HG03575 (cell line): Measurements from ENCODE around the gene SH3RF2.

ENCODE experiments used
- ATAC-seq: cut with Tn5 transposase; IDR thresholded peaks from one replicate; pipeline ENCODE4 v1.9.1; 2021; ENCODE audit not compliant: unreplicated experiment, insufficient number of reproducible peaks, low FRiP score; ENCODE audit errors: extremely low read depth

SH3RF2 gene

DNA sequence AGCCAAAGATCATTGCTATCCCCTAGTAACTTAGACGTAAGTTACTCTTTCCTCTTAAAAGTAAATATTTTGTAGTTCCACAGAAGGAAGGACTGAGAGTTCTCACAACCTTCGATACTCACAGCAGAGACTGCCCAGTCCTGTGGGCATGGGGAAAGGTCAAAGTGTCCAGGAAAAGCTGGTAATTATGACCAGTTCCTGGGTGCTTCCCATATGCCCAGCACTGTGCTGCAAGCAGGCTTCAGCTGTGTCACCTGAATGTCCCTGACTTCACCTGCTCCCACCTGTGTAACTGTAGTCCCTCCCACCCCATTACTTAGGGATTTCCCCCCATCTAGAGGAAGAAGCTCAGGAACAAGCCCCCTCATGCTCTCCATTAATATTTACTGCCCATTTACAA, 18.0 kb upstream of the SH3RF2 start:
- ATAC-seq, result no peak

DNA sequence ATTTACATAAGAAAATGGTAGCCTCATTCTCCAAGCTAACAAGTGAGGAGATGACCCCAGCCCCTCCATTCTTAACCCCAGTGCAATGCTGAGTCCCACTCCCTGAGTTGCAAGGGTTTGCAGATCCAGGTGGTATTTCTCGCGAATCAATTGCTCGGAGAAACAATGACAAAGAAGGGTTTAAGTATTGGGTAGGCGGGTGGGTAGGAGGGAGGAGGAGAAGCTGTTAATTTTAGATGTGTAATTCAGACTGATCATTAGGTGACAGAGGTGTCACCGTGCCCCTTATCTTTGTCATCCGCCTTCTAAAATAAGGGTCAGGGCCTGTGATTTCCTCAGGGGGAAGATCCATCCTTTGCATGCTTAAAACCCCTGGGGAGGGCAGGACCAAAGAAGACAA, 17.0 kb upstream of the SH3RF2 start:
- no peak for ATAC-seq

DNA sequence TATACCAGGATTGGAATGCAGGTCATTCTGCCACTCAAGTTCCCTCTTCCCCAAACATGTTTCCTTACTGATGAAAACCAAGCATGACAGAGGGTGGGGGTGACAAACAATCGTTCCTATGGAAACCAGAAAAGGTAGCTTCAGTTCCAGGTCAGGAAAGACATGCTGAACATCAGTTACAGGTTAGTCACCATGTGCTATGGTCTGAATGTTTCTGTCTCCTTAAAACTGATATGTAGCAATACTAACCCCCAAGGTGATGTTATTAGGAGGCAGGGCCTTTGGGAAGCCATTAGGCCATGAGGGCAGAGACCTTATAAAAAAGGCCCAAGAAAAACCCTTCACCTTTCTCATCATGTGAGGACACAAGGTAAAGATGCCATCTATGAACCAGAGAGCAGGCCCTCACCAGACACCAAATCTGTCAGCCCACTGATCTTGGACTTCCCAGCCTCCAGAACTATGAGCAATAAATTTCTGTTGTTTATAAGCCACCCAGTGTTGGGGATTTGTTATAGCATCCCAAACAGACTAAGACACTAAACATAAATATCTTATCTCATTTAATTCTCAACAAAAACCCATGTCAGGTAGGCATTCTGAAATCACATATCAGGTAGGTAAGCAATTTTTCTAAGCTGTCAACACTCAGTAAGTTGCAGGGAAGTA, 15.7 kb upstream of the SH3RF2 start:
- ATAC-seq, result no peak

DNA sequence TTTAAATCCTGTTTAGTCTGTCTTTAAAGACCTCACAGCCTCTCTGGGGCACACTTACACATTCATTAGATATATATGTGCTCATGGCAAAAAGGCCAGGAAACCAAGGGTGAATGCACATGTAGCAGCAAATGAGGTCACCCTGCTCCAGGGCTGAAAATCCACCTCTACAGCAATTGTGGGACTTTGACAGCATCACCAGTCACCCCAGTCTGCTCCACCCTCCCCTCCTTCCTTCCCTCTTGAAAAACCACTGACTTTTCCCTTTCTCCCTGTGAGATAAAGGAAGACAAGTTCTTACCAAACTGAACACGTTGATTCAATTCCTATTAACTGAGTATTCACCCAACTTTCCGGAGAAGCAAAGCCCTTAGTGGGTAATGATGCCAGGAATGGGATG, 15.2 kb upstream of the SH3RF2 start:
- ATAC-seq, result no peak

DNA sequence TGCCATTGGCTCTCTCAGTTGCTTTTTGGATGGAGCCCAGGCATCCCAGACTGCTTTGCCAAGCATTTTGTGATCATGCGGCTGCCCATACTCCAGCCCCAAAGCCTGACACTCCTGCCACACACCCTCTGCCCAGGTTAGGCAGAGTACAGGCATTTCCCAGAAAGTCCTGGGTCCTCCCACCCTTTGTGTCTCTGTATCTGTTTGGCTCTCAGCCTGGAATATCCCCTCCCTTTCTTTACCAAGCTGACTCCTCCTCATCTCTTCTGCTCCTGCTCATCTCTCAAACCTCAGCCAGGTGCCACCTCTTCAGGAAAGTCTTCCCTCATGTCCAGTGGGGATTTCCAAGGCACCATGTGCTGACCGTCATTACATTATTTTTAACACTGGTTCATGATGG, 14.3 kb upstream of the SH3RF2 start:
- ATAC-seq, result no peak

DNA sequence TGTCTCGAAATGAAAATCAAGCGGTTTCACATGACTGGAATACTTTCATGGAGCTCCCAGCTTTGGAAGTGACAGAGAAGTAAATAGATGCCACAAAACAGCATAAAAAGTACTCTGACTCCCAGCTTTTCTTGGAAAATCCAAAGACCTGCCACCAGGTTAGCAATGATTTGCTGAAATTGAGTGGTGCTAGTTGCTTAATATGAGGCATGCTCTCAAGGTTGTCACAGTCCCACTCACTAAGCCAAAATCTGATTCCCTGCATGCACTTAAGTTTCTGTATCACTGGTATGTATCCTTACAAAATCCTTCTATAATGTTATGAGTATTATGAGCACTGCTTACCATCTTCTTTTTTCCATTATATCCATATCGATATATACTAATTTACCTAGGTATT, 13.0 kb upstream of the SH3RF2 start:
- no peak for ATAC-seq

DNA sequence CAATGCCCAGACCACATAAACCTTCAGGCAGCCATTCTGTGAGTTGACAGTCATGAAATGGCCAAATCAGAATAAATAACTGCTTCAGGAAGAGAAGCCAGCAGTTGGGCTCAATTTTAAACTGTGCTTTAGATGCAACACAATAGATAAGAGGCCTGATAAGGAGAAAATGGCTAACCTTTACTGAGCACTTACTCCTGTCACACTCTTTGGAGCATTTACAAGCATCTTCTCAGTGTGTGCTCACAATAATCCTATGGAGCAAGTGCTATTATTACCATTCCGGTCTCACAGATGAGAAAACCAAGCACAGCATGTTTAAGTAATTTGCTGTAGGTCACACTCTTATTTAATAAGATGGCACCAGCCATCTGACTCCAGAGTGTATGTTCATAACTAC, 11.5 kb upstream of the SH3RF2 start:
- no peak for ATAC-seq

DNA sequence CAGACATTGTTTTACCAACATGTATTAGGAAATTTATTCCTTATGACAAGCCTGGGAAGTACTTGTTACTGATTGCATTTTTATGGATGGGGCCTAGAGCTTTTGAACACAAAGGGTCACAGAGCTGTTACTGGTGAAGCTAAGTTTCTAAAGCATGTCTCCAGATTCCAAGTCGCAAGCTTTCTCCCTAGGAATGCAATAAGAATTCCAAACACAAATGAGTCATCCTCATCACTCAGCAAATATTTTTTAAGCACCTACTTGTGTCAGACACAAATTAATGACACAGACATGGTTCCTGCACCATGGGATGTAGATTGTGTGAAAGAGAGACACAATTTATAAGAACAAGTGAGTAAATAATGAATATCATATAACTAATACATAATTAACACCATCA, 11.0 kb upstream of the SH3RF2 start:
- ATAC-seq, result no peak

DNA sequence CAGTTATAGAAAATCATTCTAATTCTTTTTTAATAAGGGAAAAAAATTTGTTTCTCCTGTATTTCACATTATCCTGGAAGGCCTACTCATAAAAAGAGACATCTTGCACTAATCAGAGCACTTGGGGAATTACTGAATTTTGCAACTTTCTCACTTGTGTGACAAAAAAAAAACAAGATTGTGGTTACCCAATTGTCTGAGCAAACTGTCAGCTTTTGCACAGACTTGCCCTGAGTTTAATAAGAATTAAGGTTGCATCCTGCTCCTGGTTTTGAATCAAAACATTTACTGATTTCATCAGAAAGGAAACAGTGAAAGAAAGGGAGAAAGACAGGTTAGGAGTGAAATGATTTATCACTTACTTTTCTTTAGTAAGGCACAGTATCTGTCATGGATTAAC, 10.6 kb upstream of the SH3RF2 start:
- no peak for ATAC-seq

DNA sequence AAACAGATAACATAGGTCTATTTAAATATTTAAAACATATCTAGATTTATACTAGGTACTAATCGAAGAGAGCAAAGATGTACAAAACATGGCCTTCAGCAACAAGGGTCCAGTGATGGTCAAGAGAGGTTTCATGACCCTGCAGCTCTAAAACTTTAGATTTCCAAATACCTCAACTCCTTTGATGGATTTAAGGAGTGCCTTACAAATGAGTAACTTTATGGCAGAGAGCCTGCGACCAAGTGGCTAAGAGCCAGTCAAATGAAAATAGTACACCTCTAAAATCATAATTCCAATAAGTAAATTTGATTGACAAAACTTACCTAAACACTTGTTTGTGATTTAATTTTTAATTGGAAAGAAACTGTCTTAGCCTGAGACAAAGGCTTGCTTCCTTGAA, 4.7 kb upstream of the SH3RF2 start:
- ATAC-seq, result no peak

DNA sequence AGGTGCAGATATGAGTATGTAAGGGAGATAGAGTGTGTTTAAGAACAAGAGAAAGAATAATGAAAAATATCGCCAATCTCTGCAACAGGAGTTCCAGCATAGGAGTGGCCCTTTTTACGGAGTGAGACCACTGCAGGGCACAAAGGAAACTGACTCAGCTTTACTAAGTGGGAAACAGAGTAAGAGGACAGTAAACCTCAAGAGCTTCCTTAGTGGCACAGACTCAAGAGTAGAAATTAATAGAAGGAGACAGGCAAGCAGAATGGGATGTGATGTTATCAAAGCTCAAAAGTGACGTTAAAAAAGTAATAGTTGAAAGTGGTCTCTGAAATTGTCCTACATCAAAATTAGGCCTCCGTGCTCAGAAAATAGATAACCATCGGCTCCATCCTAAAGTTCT, 2.1 kb upstream of the SH3RF2 start:
- ATAC-seq, result no peak

DNA sequence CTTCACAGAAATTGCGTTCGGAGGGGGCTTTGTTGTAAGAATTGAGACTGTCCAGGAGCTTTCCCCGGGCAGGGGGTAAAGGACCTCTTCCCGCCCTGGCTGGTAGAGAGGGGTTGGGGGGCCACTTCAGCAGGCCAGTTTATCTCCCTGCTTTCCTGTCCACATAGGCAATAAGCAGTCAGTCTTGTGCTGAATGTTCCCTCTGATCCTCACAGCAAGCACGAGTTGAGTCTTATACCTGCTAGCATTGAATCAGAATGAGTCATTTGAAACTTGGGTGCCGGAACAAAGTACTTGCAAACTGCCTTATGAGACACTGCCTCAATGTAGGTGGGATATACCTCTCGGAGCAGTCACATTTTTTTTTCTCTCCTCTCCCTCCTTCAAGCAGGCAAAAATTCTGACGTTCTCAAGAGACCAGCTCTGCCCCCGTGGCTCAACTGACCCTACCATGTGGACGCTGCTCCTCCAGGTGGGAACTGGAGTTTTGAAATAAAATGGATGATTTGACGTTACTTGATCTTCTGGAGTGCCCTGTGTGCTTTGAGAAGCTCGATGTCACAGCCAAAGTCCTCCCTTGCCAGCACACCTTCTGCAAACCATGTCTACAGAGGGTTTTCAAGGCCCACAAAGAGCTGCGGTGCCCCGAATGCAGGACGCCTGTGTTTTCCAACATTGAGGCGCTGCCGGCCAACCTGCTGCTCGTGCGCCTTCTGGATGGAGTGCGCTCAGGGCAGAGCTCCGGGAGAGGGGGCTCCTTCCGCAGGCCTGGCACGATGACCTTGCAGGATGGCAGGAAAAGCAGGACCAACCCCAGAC, 1.3 kb downstream of the SH3RF2 start:
- no peak for ATAC-seq

DNA sequence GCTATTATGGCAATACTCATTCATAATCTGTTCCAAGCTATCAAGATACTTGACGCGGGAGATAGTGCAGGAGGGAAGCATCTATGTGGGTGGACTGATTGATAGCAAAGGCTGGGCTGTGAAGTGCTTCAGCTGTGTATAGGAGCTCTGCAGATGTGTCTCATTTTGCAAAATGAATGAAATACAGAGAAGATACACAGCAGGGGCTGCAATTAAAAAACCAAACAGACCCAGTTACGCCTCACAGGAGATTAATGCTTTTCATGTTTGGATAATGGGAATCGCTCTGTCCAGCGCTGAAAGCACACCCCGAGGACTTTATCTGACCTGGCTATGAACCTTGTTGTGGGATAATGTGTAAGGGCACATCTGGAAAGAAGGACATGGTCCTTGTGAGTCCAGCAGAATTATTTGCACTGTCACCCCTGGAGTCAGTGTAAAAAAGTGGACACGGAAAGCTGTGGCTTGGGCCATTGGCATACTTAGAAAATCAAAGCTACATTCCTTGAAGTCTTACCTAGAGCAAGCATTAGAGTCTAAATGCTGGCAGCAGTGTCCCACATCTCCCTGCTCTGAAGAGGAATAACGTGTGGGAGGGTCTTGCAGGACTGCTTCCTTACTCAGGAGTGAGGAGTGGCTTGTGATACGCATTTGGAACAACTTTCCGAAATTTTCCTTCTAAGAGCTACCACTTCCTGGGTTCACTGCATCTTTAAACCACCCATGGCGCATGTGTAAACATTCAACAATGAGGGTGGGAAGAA, 2.6 kb downstream of the SH3RF2 start:
- no peak for ATAC-seq

DNA sequence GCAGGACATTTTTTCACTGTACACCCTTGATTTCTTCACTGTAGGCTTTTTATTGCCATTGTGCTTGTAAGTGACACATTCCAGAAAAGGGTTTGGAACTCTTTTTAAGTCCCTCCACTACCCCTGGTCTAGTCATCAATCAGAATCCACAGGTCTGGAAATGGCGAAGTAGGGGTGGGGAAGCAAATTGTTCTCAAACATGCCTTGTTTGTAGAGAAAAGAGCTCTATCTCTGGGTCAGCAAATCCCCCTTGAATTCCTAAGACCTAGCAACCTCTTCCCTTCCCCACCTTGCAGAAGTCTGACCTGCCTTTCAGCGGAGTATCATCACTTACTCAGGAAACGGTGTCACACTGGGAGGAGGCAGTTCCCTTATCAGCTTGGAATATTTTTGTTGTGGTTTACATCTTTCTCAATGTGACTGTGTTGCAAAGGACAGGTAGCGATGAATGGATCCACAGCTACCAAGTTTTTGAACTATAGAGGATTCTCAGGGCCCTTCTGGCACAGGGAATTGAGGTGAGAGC, 3.2 kb downstream of the SH3RF2 start:
- ATAC-seq, result no peak

DNA sequence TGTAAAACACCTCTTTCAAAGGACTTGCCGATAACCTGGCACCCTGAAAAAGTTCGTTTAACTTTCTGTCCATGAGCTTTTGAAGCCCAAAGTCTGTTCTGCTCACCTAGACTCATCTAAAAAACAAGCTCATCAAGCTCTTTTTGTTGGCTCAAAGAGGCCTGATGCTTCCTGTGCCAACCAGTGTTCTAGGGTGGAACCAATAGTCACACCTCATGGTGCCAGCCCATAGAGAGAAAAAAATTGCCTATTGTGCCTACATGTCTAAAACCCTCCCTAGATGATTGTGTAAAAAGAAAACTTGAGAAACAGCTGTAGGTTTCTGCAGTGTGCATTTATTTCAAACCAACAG, 4.7 kb downstream of the SH3RF2 start:
- ATAC-seq, result no peak

DNA sequence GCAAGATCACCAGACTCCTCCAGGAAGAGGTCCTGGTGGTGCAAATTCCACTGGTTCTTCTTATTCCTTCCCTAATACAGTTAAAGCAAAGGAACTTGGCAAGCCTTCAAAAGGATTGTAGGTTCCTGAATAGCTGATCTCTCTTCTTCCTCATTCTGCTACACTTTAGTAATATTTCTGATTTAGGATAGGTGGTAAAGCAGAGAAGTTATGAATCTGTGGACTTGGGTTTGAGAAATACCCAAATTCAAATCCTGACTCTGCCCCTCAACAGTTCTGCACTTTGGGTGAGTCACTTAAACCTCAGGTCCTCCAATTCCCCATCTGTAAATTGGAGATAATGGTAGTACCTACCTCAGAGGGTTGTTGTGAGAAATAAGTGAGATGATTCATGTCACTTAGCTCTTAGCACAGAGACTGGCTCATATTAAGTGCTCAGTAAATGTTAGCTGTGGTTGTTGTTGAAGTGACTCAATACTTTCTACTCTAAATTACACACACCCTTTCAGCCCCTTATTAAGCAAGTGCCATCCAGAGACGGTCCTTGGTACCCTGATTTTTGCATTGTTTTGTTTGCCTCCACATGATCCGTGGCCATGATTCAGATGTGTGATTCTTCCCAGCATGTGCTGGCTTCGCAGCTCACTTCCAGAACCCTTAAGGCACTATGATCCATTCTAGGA, 5.2 kb downstream of the SH3RF2 start:
- ATAC-seq, result no peak

DNA sequence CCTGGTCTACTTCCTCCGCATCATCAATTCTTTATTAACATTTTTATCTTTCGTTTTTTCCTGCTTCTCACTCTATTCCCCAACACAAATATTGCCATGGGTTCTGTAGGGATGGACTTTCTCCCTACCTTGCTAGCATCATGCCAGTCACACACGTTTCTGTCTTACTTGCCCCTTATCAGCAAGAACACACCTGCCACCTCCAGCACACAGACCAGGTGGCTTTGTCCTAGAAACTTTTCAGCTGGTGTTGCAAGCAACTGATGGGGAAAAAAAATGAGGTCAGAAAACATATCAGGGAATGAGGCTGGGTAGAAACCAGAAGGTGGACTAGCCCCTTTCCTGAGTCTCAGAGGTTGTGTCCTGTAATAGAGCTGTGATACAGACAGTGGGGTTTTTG, 5.8 kb downstream of the SH3RF2 start:
- no peak for ATAC-seq

DNA sequence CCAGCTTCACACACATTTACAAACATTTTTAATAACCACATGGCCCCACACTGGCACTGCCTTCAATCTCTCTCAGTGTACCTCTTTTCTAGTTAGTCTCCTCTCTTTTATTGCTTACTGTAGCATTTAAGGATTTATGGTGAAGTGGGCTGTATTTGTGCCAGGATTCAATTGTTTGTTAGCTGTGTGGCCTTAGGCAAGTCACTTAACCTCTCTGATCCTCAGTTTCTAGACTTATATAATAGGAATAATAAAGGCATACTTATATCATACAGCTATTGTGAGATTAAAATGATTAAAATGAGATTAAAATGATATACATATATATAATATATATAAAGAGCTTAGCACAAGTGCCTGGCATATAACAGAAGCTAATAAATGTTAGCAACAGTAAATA, 6.4 kb downstream of the SH3RF2 start:
- ATAC-seq, result no peak

DNA sequence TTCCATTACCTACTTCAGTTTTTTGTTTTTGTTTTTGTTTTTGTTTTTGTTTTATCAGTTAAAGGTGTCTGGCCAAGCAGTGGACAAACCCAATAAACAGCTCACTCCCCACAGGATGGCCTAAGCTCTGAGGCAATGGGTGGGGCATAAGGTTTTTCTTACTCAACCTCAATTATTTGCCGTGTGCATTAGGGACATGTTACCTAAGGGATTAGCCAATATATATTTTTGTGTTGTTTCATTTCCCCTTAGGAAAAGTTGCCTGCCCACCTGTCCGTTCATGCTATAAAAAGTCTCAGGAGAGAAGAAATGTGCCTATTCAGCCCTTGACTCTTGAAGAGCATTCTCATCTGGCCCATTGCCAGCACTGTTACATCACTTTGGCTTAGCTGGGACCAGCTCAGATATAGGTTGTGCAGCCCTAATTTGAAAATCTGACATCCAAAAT, 7.3 kb downstream of the SH3RF2 start:
- ATAC-seq, result no peak
